Frontal cortex (tissue), 4 donors: ENCODE results near the gene SREBF1. TPM values are rescaled to one million over a fixed set of nuclear protein-coding genes. Genes with fewer than 3 reads are reported as not detected.

Source experiments
- DNase-seq, 2 donors: peaks; one replicate each; pipeline ENCODE4 v3.0.0; 2012; ENCODE audit warnings: low spot score in 2 of 2
- FAIRE-seq: peaks from 2 replicates; lab custom pipeline; 2012; peaks lifted over from hg19 to GRCh38; lab: Jason Lieb, UNC
- total RNA-seq: library from RNA; depleted of rRNA; stranded (reverse); fragments of >200 nt; gene quantifications from one replicate; pipeline ENCODE4 v1.2.3, GENCODE V29; 2014
- donor health status: control.
- donor health status: control.
- donor health status: control.

The SREBF1 gene
- total RNA-seq, 1 donor from 2014 or later, result 17.5 TPM

DNA sequence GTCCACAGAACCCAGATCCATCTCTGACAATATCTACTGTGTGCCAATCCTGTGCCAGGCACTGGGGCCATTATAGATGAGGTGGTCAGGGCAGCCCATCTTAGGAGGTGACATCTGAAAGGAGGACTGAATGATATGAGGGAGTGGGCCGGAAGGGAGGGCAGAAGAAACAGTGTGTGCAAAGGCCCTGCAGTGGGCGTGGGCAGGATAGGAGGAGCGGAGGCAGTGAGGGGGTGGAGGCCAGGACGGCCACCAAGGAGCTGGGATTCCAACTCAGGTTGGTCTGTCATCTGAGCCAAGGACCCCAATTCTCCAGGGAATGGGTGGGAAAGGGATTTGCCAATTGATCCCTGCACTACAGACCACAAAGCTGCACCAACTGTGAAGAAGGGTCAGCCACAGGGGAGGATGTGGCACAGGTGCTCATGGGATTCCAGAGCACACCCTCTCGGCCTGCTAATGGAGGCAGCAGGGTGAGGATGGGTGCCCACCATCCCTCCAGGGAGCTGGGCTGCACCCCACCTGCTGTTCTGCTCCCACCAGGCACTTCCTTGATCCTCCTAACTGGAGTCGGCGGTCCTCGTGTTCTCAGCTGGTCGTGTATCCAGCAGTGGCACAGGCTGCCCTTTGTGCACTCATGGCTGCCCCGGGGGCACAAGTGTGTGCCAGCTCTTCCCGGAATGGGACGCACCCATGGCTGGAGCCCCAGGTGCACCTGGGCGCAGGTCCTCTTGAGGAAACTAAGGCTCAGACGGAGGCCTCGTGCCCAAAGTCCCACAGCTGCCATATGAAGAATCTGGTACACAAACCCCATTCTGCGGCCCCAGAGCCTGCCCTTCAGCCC, 9.6 kb downstream of the SREBF1 start:
- FAIRE-seq (no peak), DNase-seq (no peak)

- FAIRE-seq (no peak), DNase-seq (no peak)
These were observed 10.5 kb downstream of the SREBF1 start for GRCh38 chr17:17826342-17826713.

GRCh38 chr17:17824783-17825614, 11.8 kb downstream of the SREBF1 start:
- FAIRE-seq (no peak), DNase-seq (peak in 1 of 2 donors; percentile 26)

DNA sequence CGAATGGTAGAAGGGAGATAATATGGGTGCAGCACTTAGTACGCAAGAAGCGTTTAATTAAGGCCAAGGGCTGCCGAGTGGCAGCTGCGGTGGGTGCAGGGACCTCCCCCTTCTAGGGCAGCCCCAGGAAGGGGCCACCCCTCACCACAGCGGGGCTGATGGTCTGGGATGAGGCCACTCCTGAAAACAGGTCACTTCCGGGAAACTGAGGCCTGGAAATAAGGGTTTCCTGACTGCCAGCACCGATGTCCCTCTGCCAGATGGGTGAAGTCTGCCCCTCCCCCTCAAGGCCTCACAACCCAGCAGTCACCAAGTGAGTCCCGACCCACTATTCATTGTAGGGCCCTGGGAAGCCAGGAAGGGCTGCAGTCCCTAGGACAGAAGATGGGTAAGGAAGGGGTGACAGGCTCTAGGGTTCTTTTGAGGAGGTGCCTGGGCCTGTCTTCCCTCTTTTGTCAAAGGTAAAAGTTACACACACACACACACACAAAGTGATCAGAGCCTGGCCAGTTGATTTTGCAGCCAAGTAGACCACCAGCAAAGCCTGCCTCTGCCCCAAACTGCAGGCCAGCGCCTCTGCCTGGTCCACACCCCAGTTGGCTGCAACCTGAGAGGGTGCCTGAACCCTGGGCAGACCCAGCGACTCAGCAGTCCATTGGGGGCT, 12.5 kb downstream of the SREBF1 start:
- FAIRE-seq (no peak), DNase-seq (peak in 1 of 2 donors; percentile 46)

- FAIRE-seq, result no peak
- DNase-seq, result peak; percentile 99
These were observed 13.2 kb downstream of the SREBF1 start for GRCh38 chr17:17823433-17824118.

- DNase-seq (peak in 1 of 2 donors; percentile 37), FAIRE-seq (no peak)
These were observed 14.2 kb downstream of the SREBF1 start for GRCh38 chr17:17822616-17823015.

DNA sequence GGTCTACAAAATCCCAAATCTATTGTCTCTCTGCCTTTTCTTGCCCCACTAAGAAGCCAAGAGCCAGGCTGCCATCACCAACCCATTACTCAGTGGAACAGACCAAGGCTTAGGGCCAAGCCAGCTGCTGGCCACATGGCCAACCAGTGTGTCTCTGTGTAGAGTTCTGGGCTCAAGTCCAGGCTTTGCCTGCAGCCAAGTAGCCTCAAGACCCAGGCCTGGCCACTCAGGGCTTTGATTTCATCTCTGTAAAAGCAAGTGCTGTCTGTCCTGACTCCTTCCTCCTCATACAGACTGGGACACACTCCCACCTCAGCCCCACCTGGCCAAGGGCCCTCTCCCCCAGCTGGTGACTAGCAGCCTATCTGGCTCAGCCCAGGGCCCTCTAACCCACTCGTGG, 14.6 kb downstream of the SREBF1 start:
- peak in 1 of 2 donors; percentile 86 for DNase-seq
- FAIRE-seq, result no peak

GRCh38 chr17:17820463-17821158, 16.2 kb downstream of the SREBF1 start:
- FAIRE-seq, result no peak
- peak in 1 of 2 donors; percentile 36 for DNase-seq

- FAIRE-seq, result no peak
- no peak for DNase-seq
These were observed 16.7 kb downstream of the SREBF1 start for GRCh38 chr17:17820046-17820445.

GRCh38 chr17:17819561-17819995, 17.2 kb downstream of the SREBF1 start:
- peak; percentile 64 to 69 for DNase-seq
- no peak for FAIRE-seq

GRCh38 chr17:17819111-17819510, 17.7 kb downstream of the SREBF1 start:
- FAIRE-seq (no peak), DNase-seq (no peak)

DNA sequence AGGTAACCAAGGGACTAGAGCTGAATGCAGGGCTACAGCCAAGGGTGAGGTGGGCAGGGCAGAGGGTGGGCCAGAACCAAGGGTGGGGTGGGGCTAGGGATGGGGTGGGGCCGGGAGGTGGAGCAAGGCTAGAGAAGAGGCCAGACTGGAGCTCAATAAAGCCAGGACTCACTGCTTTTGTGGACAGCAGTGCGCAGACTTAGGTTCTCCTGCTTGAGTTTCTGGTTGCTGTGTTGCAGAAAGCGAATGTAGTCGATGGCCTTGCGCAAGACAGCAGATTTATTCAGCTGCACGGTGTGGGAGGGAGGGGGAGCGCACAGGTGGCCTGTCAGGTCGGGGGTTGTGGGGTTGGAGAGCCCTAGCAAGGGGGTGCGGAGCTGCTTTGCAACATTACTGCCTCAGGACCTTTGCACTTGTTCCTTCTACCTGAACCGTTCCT, 18.7 kb downstream of the SREBF1 start:
- no peak for DNase-seq
- FAIRE-seq, result no peak

- DNase-seq (no peak), FAIRE-seq (no peak)
These were observed 19.2 kb downstream of the SREBF1 start for GRCh38 chr17:17817552-17817947.

GRCh38 chr17:17816831-17817551, 19.8 kb downstream of the SREBF1 start:
- FAIRE-seq (no peak), DNase-seq (no peak)

GRCh38 chr17:17816240-17816814, 20.5 kb downstream of the SREBF1 start:
- FAIRE-seq (no peak), DNase-seq (no peak)

DNA sequence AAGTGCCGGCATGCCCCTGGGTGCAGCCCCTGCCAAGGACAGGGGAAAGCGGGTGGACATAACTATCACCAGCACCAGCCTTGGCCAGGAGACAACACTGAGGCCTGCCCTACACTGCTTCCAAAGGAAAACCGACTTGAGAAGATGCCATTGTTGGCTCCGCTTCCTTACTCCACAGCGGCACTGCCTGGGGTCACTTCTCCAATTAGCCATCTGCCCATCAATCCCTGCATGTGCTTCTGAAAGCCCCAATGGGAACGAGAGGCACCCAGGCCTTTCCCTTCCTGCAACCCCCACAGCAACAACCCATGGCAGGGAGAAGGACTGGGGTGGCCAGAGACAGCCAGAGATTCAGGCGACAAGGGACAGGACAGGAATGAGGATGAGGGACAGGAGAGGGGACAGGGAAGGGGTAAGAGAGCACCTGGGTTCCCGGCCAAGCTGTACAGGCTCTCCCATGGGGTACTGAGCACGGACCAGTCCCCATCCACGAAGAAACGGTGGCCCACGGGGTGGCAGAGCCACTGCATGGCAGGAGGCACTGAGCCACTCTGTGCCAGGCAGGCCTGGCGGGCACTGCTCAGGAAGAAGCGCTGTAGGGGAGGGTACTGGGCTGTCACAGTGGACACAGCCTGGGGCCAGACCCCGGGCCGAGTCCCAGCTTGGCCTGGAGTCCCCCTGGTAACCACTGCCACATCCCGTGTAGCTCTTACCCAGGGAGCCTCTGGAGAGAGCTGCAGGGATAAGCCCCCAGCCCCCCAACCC, 21.2 kb downstream of the SREBF1 start:
- FAIRE-seq (no peak), DNase-seq (peak in 1 of 2 donors; percentile 59)

DNA sequence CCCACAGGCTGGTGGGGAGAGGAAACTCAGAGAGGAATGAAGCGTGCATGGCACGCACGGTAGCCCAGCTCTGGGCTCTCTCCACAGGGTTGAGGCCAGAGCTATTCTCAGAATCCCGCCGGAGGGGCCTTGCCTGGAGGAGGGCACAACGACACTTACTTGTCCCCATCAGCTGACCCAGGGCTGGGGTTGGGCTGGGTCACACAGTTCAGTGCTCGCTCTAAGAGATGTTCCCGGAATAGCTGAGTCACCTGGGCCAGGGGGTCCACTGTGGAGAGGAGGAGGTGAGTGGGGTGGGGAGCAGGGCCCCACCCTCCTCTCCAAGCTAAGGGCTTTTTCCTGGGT, 21.8 kb downstream of the SREBF1 start:
- DNase-seq, result no peak
- no peak for FAIRE-seq
